Loucy (cell line): Measurements from ENCODE around the gene GAS2L1.

ENCODE experiments used
- EZH2phosphoT487 ChIP-seq: fragments of 200-600 bp; IDR thresholded peaks from 2 replicates; pipeline ENCODE4 v1.6.1; 2018; ENCODE audit warnings: antibody characterized with exemption, mild to moderate bottlenecking, moderate library complexity, borderline replicate concordance
- TF ChIP-seq, protein P1 (sequence below): fragments of 200-600 bp; sonication (generic); conservative IDR thresholded peaks from 2 replicates; pipeline ENCODE4 v1.5.1; 2014; ENCODE audit warnings: mild to moderate bottlenecking, antibody characterized with exemption, low read length

DNA sequence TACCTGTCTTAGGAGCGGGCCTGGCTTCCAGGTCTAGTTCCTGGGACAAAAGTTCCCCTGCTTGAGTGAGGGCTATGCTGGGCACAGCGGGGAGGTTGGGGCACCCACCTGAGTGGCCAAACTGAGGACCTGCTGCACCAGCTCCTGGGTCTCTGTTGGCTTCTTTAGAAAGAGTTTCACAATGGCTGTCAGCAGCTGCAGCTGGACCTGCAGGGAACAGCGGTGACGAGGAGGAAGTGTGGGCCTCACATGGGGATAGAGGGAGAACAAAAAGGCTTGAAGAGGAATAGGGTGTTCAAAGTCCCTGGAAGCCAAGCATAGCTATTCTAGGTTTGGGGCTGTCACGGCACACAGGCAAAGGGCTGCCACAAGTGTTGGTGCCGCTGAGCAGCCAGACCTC lies 35.7 kb downstream of the GAS2L1 start:
- TF ChIP-seq, protein P1, sequence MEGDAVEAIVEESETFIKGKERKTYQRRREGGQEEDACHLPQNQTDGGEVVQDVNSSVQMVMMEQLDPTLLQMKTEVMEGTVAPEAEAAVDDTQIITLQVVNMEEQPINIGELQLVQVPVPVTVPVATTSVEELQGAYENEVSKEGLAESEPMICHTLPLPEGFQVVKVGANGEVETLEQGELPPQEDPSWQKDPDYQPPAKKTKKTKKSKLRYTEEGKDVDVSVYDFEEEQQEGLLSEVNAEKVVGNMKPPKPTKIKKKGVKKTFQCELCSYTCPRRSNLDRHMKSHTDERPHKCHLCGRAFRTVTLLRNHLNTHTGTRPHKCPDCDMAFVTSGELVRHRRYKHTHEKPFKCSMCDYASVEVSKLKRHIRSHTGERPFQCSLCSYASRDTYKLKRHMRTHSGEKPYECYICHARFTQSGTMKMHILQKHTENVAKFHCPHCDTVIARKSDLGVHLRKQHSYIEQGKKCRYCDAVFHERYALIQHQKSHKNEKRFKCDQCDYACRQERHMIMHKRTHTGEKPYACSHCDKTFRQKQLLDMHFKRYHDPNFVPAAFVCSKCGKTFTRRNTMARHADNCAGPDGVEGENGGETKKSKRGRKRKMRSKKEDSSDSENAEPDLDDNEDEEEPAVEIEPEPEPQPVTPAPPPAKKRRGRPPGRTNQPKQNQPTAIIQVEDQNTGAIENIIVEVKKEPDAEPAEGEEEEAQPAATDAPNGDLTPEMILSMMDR: no peak
- no peak for TF ChIP-seq EZH2phosphoT487
